Esophagus squamous epithelium (tissue), 4 donors: ENCODE results near the gene NUP210L.

Source experiments
- CTCF ChIP-seq, 6 experiments: fragments of 450-650 bp in 4 of 6; fragments of 200-600 bp in 2 of 6; sonication (generic) in 2 of 6; IDR thresholded peaks; one replicate each; pipeline ENCODE4 v1.5.1; 2016 to 2019; ENCODE audit warnings: antibody characterized with exemption in 6 of 6, mild to moderate bottlenecking in 4 of 6, moderate library complexity in 4 of 6
- POLR2A ChIP-seq, 4 donors: fragments of 450-650 bp; IDR thresholded peaks; one replicate each; pipeline ENCODE4 v1.6.1; 2017; ENCODE audit warnings: antibody characterized with exemption in 4 of 4, mild to moderate bottlenecking in 4 of 4, moderate library complexity in 3 of 4

- TF ChIP-seq CTCF (IDR thresholded peaks at IDR 0.05) (no peak), POLR2A (IDR thresholded peaks at IDR 0.05) (no peak)
Measured at GRCh38 chr1:154192476-154192875, 37.6 kb upstream of the NUP210L start.
